H1 (cell line): ENCODE measurements around the gene SMIM7. TPM values are rescaled to one million over a fixed set of nuclear protein-coding genes. Genes with fewer than 3 reads are reported as not detected.

Experiments
- CTCF ChIA-PET: fragments of 300-600 bp; sonication (Branson Sonifier 250); formaldehyde crosslinking; loops from one replicate; lab custom pipeline; 2021; ENCODE audit not compliant: partially characterized antibody; lab: Charles Lee
- POLR2A ChIA-PET: fragments of 300-600 bp; sonication (Branson Sonifier 250); formaldehyde crosslinking; loops from one replicate; lab custom pipeline; 2021; ENCODE audit warnings: inconsistent platforms; ENCODE audit not compliant: partially characterized antibody; lab: Charles Lee
- DNase-seq, 2 experiments: peaks; one replicate each; pipeline versions ENCODE4 v3.0.0 to v3.0.0-alpha.2; 2010 to 2022; ENCODE audit warnings: low spot score in 2 of 2, low read depth in 1 of 2, mixed read lengths in 1 of 2
- FAIRE-seq: peaks from 2 replicates; lab custom pipeline; 2011; peaks lifted over from hg19 to GRCh38; lab: Jason Lieb, UNC
- H2AFZ ChIP-seq: 2 replicates; pipeline ENCODE4 v1.8.1; 2012; ENCODE audit warnings: low read length, inconsistent platforms
- H2AK5ac ChIP-seq: 2 replicates; pipeline ENCODE4 v1.6.1; 2013; ENCODE audit warnings: low read depth, low read length
- H2BK120ac ChIP-seq: replicated peaks from 2 replicates; pipeline ENCODE3; 2013; ENCODE audit warnings: low read depth, low read length, inconsistent platforms
- H2BK12ac ChIP-seq: 2 replicates; pipeline ENCODE4 v1.6.1; 2013; ENCODE audit warnings: low read depth, low read length
- H2BK15ac ChIP-seq: 2 replicates; pipeline ENCODE4 v1.6.1; 2013; ENCODE audit warnings: low read length
- H2BK20ac ChIP-seq: 2 replicates; pipeline ENCODE4 v1.6.1; 2013; ENCODE audit warnings: low read length
- H2BK5ac ChIP-seq: 2 replicates; pipeline ENCODE4 v1.6.1; 2013; ENCODE audit warnings: low read depth, low read length
- H3K14ac ChIP-seq: 2 replicates; pipeline ENCODE4 v1.6.1; 2013; ENCODE audit warnings: inconsistent platforms; ENCODE audit not compliant: insufficient read length
- H3K18ac ChIP-seq: 2 replicates; pipeline ENCODE4 v1.6.1; 2013; ENCODE audit warnings: low read length; ENCODE audit errors: extremely low read depth
- H3K23ac ChIP-seq: 2 replicates; pipeline ENCODE4 v1.6.1; 2013; ENCODE audit warnings: inconsistent platforms; ENCODE audit not compliant: insufficient read length
- H3K23me2 ChIP-seq: 2 replicates; pipeline ENCODE4 v1.6.1; 2013; ENCODE audit warnings: low read depth, low read length
- H3K27ac ChIP-seq: 2 replicates; pipeline ENCODE4 v1.6.1; 2011; ENCODE audit warnings: low read depth, low read length, inconsistent platforms
- H3K27me3 ChIP-seq, 4 experiments: replicated peaks in 1 of 4; 1 replicate in 1 of 4; 2 replicates in 3 of 4; pipeline versions ENCODE4 v1.6.1 to v1.8.1; 2011 to 2013; ENCODE audit warnings: low read length in 3 of 4, mild to moderate bottlenecking in 3 of 4, inconsistent platforms in 2 of 4, mixed read lengths in 2 of 4, moderate library complexity in 1 of 4; ENCODE audit not compliant: control insufficient read depth in 3 of 4, insufficient read depth in 3 of 4; ENCODE audit errors: extremely low read depth in 1 of 4
- H3K36me3 ChIP-seq, 4 experiments: 2 replicates each; pipeline versions ENCODE4 v1.6.1 to v1.8.1; 2011 to 2013; ENCODE audit warnings: mild to moderate bottlenecking in 4 of 4, low read length in 3 of 4, moderate library complexity in 2 of 4, control low read depth in 1 of 4, inconsistent platforms in 1 of 4; ENCODE audit not compliant: insufficient read depth in 4 of 4, control insufficient read depth in 2 of 4
- H3K4ac ChIP-seq: replicated peaks from 2 replicates; pipeline ENCODE3; 2013; ENCODE audit warnings: low read length, low read depth, mixed read lengths, inconsistent platforms; ENCODE audit not compliant: insufficient read length
- H3K4me1 ChIP-seq, 4 experiments: replicated peaks in 1 of 4; 1 replicate in 1 of 4; 2 replicates in 3 of 4; pipeline versions ENCODE4 v1.6.1 to v1.8.1; 2011 to 2013; ENCODE audit warnings: low read length in 3 of 4, inconsistent platforms in 2 of 4, mixed read lengths in 1 of 4; ENCODE audit not compliant: insufficient read depth in 4 of 4, control insufficient read depth in 3 of 4
- H3K4me2 ChIP-seq, 2 experiments: 2 replicates each; pipeline versions ENCODE4 v1.6.1 to v1.8.1; 2011 to 2013; ENCODE audit warnings: low read depth in 2 of 2, low read length in 2 of 2, control low read depth in 1 of 2, inconsistent platforms in 1 of 2, mild to moderate bottlenecking in 1 of 2; ENCODE audit not compliant: insufficient read depth in 1 of 2
- H3K4me3 ChIP-seq, 4 experiments: fragments of 200-600, 300-600 bp in 1 of 4; sonication (generic), shearing (Covaris generic), sonication (Bioruptor Twin) in 1 of 4; 2 replicates each; pipeline versions ENCODE4 v1.5.1 to v1.8.1; 2011 to 2016; ENCODE audit warnings: low read length in 4 of 4, low read depth in 3 of 4, control low read depth in 2 of 4, inconsistent platforms in 2 of 4, mild to moderate bottlenecking in 2 of 4, mixed read lengths in 1 of 4, moderate library complexity in 1 of 4; ENCODE audit not compliant: insufficient read depth in 2 of 4; ENCODE audit errors: extremely low read depth in 1 of 4
- H3K56ac ChIP-seq: replicated peaks from 2 replicates; pipeline ENCODE3; 2013; ENCODE audit warnings: low read depth, mild to moderate bottlenecking, mixed read lengths, low read length, inconsistent platforms; ENCODE audit not compliant: insufficient read length
- H3K79me1 ChIP-seq: 2 replicates; pipeline ENCODE4 v1.6.1; 2013; ENCODE audit warnings: low read depth, low read length, control low read depth
- H3K79me2 ChIP-seq, 2 experiments: 2 replicates each; pipeline versions ENCODE4 v1.6.1 to v1.8.1; 2012 to 2013; ENCODE audit warnings: low read length in 2 of 2, mild to moderate bottlenecking in 2 of 2, inconsistent platforms in 1 of 2; ENCODE audit not compliant: insufficient read depth in 2 of 2, control insufficient read depth in 1 of 2
- H3K9ac ChIP-seq, 4 experiments: replicated peaks in 1 of 4; 1 replicate in 1 of 4; 2 replicates in 3 of 4; pipeline versions ENCODE4 v1.6.1 to v1.8.1; 2011 to 2013; ENCODE audit warnings: low read depth in 3 of 4, low read length in 3 of 4, control low read depth in 2 of 4, mild to moderate bottlenecking in 2 of 4, moderate library complexity in 2 of 4, inconsistent platforms in 1 of 4; ENCODE audit errors: extremely low read depth in 1 of 4
- H3K9me3 ChIP-seq, 2 experiments: 2 replicates each; pipeline versions ENCODE4 v1.6.1 to v1.8.1; 2012 to 2013; ENCODE audit warnings: mild to moderate bottlenecking in 2 of 2, moderate library complexity in 2 of 2, control low read depth in 1 of 2, inconsistent platforms in 1 of 2, low read depth in 1 of 2, low read length in 1 of 2, mixed read lengths in 1 of 2; ENCODE audit not compliant: insufficient read depth in 2 of 2
- H4K20me1 ChIP-seq, 2 experiments: replicated peaks in 1 of 2; 2 replicates each; pipeline versions ENCODE3 to v1.8.1; 2011 to 2013; ENCODE audit warnings: inconsistent platforms in 2 of 2, low read length in 2 of 2, mild to moderate bottlenecking in 1 of 2; ENCODE audit not compliant: insufficient read depth in 2 of 2, control insufficient read depth in 1 of 2
- H4K5ac ChIP-seq: 2 replicates; pipeline ENCODE4 v1.6.1; 2013; ENCODE audit warnings: low read length, low read depth, mixed read lengths, inconsistent platforms; ENCODE audit not compliant: insufficient read length
- H4K8ac ChIP-seq: 2 replicates; pipeline ENCODE4 v1.8.0; 2013; ENCODE audit warnings: mild to moderate bottlenecking, moderate library complexity, low read length, inconsistent platforms; ENCODE audit not compliant: insufficient read depth; ENCODE audit errors: extremely low read depth
- H4K91ac ChIP-seq: replicated peaks from 2 replicates; pipeline ENCODE3; 2013; ENCODE audit warnings: low read length, mixed read lengths, inconsistent platforms; ENCODE audit not compliant: insufficient read length
- CTBP2 ChIP-seq: IDR thresholded peaks from 2 replicates; pipeline ENCODE4 v1.7.0; 2011; ENCODE audit warnings: borderline replicate concordance, mild to moderate bottlenecking, moderate library complexity, mixed read lengths, low read length; ENCODE audit not compliant: insufficient read depth, insufficient read length
- HDAC6 ChIP-seq: IDR thresholded peaks from one replicate; pipeline ENCODE4 v1.7.1; 2012; ENCODE audit warnings: low read depth, mild to moderate bottlenecking, inconsistent platforms, low read length, moderate library complexity
- KDM5A ChIP-seq: fragments of 200-600 bp; IDR thresholded peaks from 2 replicates; pipeline ENCODE4 v1.7.1; 2012; ENCODE audit warnings: mild to moderate bottlenecking, low read length, inconsistent platforms, mixed read lengths
- MAFK ChIP-seq: IDR thresholded peaks from 2 replicates; pipeline ENCODE4 v1.6.1; 2012; ENCODE audit warnings: low read depth, mild to moderate bottlenecking, improper control_type of control experiment, low read length
- RXRA ChIP-seq: IDR thresholded peaks from 2 replicates; pipeline ENCODE4 v1.6.1; 2011; ENCODE audit warnings: low read depth, mild to moderate bottlenecking, low read length, moderate library complexity; ENCODE audit not compliant: insufficient read depth
- SP2 ChIP-seq: IDR thresholded peaks from 2 replicates; pipeline ENCODE4 v1.6.1; 2012; ENCODE audit warnings: mild to moderate bottlenecking, low read length, inconsistent platforms
- WGBS, 2 experiments: shearing (Covaris generic) in 1 of 2; methylation state at CpG; one replicate each; pipeline versions ENCODE4 v1.1.6 to v1.1.7; 2013 to 2015; ENCODE audit warnings: low lambda C conversion rate in 2 of 2, mixed read lengths in 2 of 2, inconsistent platforms in 1 of 2, low coverage in 1 of 2, missing lambda C conversion rate in 1 of 2; ENCODE audit not compliant: insufficient replicate concordance in 2 of 2, insufficient coverage in 1 of 2, insufficient read length in 1 of 2; ENCODE audit errors: extremely low coverage in 1 of 2, missing lambda C conversion rate in 1 of 2; 5-methylcytosine and 5-hydroxymethylcytosine counted together
- polyA plus RNA-seq, 7 experiments: library from polyadenylated mRNA; depleted of rRNA in 3 of 7; stranded (reverse) in 5 of 7; unstranded in 2 of 7; fragments of >200 nt in 5 of 7; fragments of 200-250 nt in 2 of 7; gene quantifications; 1 replicate in 5 of 7; 2 replicates in 1 of 7; 4 replicates in 1 of 7; pipeline versions ENCODE4 v1.2.1 to v1.2.3, GENCODE V29; 2011 to 2013; ENCODE audit warnings: missing spikeins in 2 of 7, mixed read lengths in 2 of 7
- total RNA-seq: library from RNA; stranded (reverse); fragmentation: NEBNext Ultra II Directional; extraction: Animal tissue kit (Norgen Biotek cat#: 25700); gene quantifications from 2 replicates; pipeline ENCODE4 v1.2.1, GENCODE V29; 2021

SMIM7 gene
- total and polyA plus RNA-seq, 2 of the 8 experiments (the other 6 are each of a cell fraction or from before 2014, with no cell fraction given) = 55.5 to 67.5 TPM

- H3K4ac ChIP-seq = no peak overlapping the region
- H2BK15ac ChIP-seq = no peak overlapping the region
- peaks cover 6% of the 10 kb centered on the region; the same call in 1 of the 2 replicates for H3K23me2 ChIP-seq
- no peaks in the 10 kb centered on the region for H3K9me3 ChIP-seq
- H3K56ac ChIP-seq = no peak overlapping the region
- no peak overlapping the region for H2AFZ ChIP-seq
- H3K14ac ChIP-seq = no peak overlapping the region
- H2BK20ac ChIP-seq = no peak overlapping the region
- peaks cover 25 to 74% (median 50%) of the 10 kb centered on the region in 4 experiments for H3K36me3 ChIP-seq
- H4K20me1 ChIP-seq = peaks cover 12 to 24% of the 10 kb centered on the region in 2 experiments
- H2AK5ac ChIP-seq = no peak overlapping the region
- TF ChIP-seq CTBP2 (no peak), HDAC6 (no peak), MAFK (no peak), RXRA (no peak), SP2 (no peak), KDM5A (no peak)
- no peak overlapping the region for H2BK120ac ChIP-seq
- no peak overlapping the region for H3K4me3 ChIP-seq
- DNase-seq (no peak), FAIRE-seq (no peak)
- H3K27ac ChIP-seq = no peak overlapping the region
- no peak overlapping the region for H3K18ac ChIP-seq
- H3K79me1 ChIP-seq = peaks cover 13% of the 10 kb centered on the region
- H3K79me2 ChIP-seq = peaks cover 13 to 32% of the 10 kb centered on the region in 2 experiments
- no peaks in the 10 kb centered on the region for H3K27me3 ChIP-seq
- H3K23ac ChIP-seq = no peak overlapping the region
- H2BK5ac ChIP-seq = no peak overlapping the region
- WGBS, 2 experiments = 78% methylated on average over 11 of the region's 11 CpGs; no CpG with 5 or more reads in 1 of the 2 experiments
- no peak overlapping the region for H3K4me2 ChIP-seq
- CTCF ChIA-PET = no interaction called here
- no peak overlapping the region for H4K5ac ChIP-seq
- no peak overlapping the region for H2BK12ac ChIP-seq
- peaks cover 0 to 5% (median 2%) of the 10 kb centered on the region in 4 experiments; a peak in 4 of 7 replicates for H3K4me1 ChIP-seq
- no peak overlapping the region for H3K9ac ChIP-seq
- no peak overlapping the region for H4K8ac ChIP-seq
- POLR2A ChIA-PET = interaction anchor here (1.2 to 2.0 kb wide), 3 partner anchors 10 to 18 kb away, joined by 4 to 13 read pairs (median 6); no protein-coding TSS in a partner anchor
- no peak overlapping the region for H4K91ac ChIP-seq
These were observed 4.2 kb downstream of the SMIM7 start for GRCh38 chr19:16655727-16656126.
